ENCODE data around the gene IRAK1BP1.
"Not testable (repeated sequence)": the region's sequence is repeated elsewhere in the genome, so short reads cannot be mapped to it uniquely, and the experiment has no call there.

Gene IRAK1BP1

GRCh38 chr6:78889901-78890300, 22.6 kb downstream of the IRAK1BP1 start:
- DNase-seq: not testable (repeated sequence)

- no peak for DNase-seq
Measured at GRCh38 chr6:78896227-78896626, 28.9 kb downstream of the IRAK1BP1 start.

GRCh38 chr6:78908621-78909020, 41.3 kb downstream of the IRAK1BP1 start:
- no peak for DNase-seq

GRCh38 chr6:78909391-78909790, 42.0 kb downstream of the IRAK1BP1 start:
- DNase-seq: no peak

- no peak for DNase-seq
Measured at GRCh38 chr6:78910010-78910409, 42.7 kb downstream of the IRAK1BP1 start.

GRCh38 chr6:78910591-78911171, 43.3 kb downstream of the IRAK1BP1 start:
- peak in 24 of 56 donors; percentile 0 to 62 (median 10) for DNase-seq

GRCh38 chr6:78911218-78911940, 44.0 kb downstream of the IRAK1BP1 start:
- no peak for DNase-seq

GRCh38 chr6:78916411-78916810, 49.1 kb downstream of the IRAK1BP1 start:
- DNase-seq: no peak

- no peak for DNase-seq
Measured at GRCh38 chr6:78917788-78918187, 50.4 kb downstream of the IRAK1BP1 start.

- DNase-seq: not testable (repeated sequence)
Measured at GRCh38 chr6:78921168-78921567, 53.8 kb downstream of the IRAK1BP1 start.

GRCh38 chr6:78925317-78925716, 58.0 kb downstream of the IRAK1BP1 start:
- no peak for DNase-seq

GRCh38 chr6:78935553-78935952, 68.2 kb downstream of the IRAK1BP1 start:
- no peak for DNase-seq

- DNase-seq: no peak
Measured at GRCh38 chr6:78936515-78936914, 69.2 kb downstream of the IRAK1BP1 start.

GRCh38 chr6:78942446-78942845, 75.1 kb downstream of the IRAK1BP1 start:
- DNase-seq: no peak

- no peak for DNase-seq
Measured at GRCh38 chr6:78947529-78947928, 80.2 kb downstream of the IRAK1BP1 start.

GRCh38 chr6:78947962-78948361, 80.6 kb downstream of the IRAK1BP1 start:
- no peak for DNase-seq

- no peak for DNase-seq
Measured at GRCh38 chr6:78948785-78949184, 81.4 kb downstream of the IRAK1BP1 start.

GRCh38 chr6:78952362-78952761, 85.0 kb downstream of the IRAK1BP1 start:
- no peak for DNase-seq
